ES-I3 (cell line): ENCODE data around the gene CHST15.
A peak's percentile ranks its signal among the peaks of the same experiment; 100 is the strongest.

Experiments
- H3K36me3 ChIP-seq: 2 replicates; pipeline ENCODE4 v1.6.1; 2013; ENCODE audit warnings: mild to moderate bottlenecking, low read length, control low read depth, moderate library complexity; ENCODE audit not compliant: insufficient read depth
- H3K4me1 ChIP-seq: 2 replicates; pipeline ENCODE4 v1.6.1; 2013; ENCODE audit warnings: mild to moderate bottlenecking, control low read depth, low read length; ENCODE audit not compliant: insufficient read depth
- H3K9ac ChIP-seq: 2 replicates; pipeline ENCODE4 v1.6.1; 2013; ENCODE audit warnings: low read depth, mild to moderate bottlenecking, low read length, moderate library complexity
- H3K9me3 ChIP-seq: 2 replicates; pipeline ENCODE4 v1.6.1; 2013; ENCODE audit warnings: mild to moderate bottlenecking, low read length, moderate library complexity; ENCODE audit not compliant: control insufficient read depth, insufficient read depth

Gene CHST15

DNA sequence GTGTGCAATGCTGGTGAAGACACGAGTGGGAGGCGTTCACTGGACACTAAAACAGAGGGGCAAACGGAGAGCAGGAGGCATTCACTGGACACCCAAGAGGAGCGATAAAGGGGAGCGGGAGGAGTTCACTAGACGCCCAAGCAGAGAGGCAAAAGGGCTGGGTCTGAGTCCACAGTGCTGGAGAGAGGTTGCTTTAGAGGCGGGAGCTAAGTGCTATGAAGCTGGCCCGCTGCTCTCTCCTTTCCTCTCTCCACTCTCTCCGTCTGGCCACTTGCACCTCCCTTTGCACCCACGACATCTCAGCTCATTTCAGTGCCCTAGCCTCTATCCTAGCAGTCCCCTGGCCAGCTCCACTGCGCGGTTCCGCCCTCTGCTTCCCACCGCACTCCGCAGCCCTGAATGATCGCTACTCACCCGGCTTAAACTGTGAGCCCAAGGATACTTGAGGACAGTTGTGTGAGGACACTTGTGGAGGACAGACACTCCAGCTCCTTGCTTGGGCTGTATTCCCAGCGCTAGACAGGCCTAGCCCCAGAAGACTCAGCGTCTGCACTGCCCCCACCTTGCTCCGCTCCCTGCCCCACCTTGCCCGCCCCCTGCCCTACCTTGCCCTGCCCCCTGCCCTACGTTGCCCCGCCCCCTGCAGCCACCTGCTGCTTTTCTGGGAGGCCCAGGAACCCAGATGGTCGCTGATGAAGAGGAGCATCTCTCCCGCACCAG is 123.0 kb downstream of the CHST15 start:
- no peaks in the 10 kb centered on the region for H3K9me3 ChIP-seq
- H3K4me1 ChIP-seq, result peaks cover 4% of the 10 kb centered on the region; the same call in 1 of the 2 replicates
- H3K9ac ChIP-seq, result peak overlapping the region; percentile 19; the same call in 1 of the 2 replicates
- no peaks in the 10 kb centered on the region for H3K36me3 ChIP-seq

DNA sequence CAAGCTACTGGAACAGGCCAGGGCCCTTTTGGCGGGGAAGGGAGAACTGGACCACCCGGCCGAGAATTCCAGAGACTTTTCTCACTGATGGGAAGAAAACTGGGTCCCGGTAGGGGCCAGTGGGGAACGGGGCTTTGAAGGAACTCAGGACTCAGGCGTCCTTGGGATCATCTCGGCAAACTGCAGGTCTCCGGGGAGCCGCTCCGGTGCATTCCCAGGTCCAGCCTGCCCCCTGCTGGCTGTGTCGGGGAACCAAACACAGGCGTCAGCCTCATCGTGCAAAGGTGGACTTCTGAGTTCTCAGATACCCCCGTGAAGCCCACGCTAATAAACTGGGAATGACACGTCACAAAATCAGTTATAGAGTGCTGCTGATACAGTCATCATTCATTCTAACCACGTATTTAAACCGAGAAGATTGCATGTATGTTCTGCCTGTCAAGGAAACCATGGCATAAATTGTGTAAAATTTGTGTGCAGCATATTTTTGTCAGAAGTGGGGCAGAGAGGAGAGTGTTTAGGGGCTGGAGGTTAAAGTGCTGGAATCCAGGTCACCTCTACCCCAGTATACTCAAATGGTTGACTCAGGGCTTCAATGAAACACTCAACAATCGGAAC is 125.7 kb downstream of the CHST15 start:
- Histone ChIP-seq H3K4me1 (peaks cover 4% of the 10 kb centered on the region; the same call in 1 of the 2 replicates), H3K36me3 (no peaks in the 10 kb centered on the region), H3K9ac (no peak overlapping the region), H3K9me3 (no peaks in the 10 kb centered on the region)

DNA sequence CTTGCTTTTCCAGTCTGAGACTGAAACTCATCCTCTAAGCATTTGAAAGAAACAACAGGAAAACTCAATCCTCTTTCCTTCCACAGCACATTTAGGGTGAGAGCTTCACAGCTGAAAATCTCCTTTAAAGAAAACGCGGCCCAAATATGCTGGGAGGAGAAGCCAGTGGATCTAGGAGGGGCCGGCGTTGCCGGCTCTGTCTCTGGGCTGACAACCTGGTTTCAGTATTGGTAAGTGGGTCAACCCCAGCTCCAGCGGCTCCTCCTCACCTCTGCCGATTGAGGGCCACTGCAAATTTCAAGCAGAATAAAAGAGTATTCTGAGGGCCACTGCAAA is 126.5 kb downstream of the CHST15 start:
- H3K9me3 ChIP-seq, result no peaks in the 10 kb centered on the region
- H3K36me3 ChIP-seq, result no peaks in the 10 kb centered on the region
- peaks cover 4% of the 10 kb centered on the region; the same call in 1 of the 2 replicates for H3K4me1 ChIP-seq
- H3K9ac ChIP-seq, result no peak overlapping the region

DNA sequence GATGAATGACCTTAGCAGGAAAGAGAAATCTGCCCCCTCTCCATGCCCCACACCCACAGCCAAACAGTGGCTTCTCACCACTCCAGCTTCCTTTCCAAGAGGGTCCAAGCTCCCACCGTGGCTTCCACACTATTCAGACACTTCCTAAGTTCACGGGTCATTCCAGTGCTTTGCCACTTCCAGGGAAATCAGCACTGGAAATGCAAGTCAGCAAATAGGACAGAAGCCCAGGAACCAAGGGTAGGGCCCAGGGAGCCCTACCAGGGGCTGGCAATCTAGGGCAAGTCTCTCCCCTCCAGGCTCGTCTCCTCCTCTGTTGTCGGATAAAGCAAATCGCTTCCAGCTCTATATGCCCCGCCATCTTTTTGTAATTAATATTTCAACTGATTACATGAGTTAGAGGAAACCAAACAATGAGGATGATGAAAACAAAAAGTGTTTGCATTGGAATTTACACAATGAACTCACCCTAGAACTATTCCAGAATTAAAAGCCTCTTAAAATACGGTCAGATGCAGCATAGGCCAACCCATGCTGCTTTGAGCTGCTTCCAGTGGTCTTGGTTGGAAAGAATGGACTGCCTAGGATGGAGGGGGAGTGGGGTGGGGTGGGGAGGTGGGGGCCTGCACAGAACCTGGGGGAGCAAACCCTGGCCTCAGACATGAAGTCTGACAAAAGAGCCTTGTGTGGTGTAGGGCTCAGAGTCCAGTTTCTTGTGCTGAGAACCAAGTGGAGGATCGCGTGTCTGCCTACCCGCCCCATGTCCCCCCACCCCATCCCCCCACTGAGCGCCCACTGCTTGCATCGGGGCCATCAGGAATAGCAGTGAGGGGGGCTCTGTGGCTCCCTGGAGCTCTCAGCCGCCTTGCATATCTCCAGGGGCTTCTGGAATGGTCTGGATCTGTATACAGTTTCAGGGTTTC is 127.2 kb downstream of the CHST15 start:
- Histone ChIP-seq H3K9me3 (no peaks in the 10 kb centered on the region), H3K36me3 (no peaks in the 10 kb centered on the region), H3K4me1 (peaks cover 4% of the 10 kb centered on the region; the same call in 1 of the 2 replicates), H3K9ac (no peak overlapping the region)

DNA sequence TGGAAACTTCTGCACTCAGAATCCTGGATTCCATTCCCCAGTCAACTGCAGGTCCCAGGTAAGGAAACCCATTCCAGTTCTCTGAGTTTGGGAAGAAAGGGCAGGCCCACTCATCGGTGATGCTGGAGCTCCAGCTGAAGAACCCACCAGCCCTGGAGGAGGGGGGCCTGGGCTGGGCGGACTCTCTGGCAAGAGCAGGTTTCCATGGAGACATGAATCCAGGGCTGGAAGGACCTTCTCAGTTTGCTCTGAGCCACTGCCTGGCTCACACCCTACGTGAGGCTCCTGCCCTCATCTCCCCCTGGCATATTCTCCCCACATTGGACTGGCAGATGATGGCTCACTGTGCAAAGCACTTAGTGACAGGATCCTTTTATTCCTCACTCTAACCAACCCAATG is 128.4 kb downstream of the CHST15 start:
- no peaks in the 10 kb centered on the region; the same call in 1 of the 2 replicates for H3K4me1 ChIP-seq
- no peak overlapping the region for H3K9ac ChIP-seq
- no peaks in the 10 kb centered on the region for H3K9me3 ChIP-seq
- H3K36me3 ChIP-seq, result no peaks in the 10 kb centered on the region

DNA sequence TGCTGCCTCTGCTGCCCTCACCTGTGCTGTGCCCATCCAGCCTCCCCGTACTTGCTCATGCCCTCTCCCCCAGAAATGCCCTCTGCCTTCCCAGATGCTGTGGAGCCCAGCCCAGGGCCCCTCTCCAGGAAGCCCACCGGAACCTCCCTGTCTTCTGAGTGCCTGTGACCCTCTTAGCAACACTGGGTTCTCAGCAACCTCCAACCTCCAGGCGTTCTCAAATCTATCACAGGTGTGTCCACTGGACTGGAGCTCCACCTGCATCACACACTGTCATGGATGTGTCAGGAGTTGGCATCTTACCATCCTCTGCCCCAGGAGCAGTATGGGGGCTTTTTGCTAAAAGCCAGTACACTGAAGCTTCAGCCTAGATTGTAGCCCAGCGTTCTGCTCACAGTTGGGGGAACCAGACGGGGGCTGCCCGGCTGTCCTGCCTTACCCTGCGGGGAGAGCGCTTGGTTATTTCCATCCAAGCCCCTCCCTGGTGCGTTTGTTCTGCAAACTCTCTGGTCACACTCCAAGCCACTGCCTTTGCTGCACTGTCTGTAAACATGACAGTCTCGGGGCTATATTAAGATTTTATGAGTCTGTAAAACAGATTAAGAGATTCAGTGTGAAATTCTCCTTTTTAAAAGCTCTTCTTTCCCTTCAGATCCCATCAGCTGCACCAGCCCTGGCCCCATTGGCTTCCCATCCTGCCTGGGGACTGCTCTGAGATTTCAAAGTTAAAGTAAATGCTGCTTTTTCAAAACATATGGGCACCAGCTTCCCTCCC is 130.5 kb downstream of the CHST15 start:
- Histone ChIP-seq H3K36me3 (no peaks in the 10 kb centered on the region), H3K4me1 (no peaks in the 10 kb centered on the region; the same call in 1 of the 2 replicates), H3K9ac (no peak overlapping the region), H3K9me3 (no peaks in the 10 kb centered on the region)

DNA sequence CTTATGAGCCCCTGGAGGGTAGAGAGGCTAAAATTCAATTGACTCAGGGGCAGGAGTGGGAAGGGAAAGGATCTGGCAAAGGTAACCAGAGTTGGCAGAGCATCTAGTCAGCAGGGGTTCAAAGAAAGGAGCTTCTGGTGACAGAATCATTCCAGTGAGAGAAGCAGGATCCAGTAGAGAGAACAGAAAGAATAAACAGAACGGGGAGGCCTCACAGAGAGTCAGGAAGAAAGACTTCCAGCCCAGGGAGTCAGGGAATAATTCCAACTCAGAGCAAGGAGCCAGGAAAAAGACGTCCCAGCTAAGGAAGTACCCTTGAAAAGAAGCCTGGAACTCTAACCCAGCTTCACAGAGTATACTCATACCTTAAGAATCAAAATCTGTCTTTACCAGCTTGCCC is 135.2 kb downstream of the CHST15 start:
- no peaks in the 10 kb centered on the region for H3K36me3 ChIP-seq
- H3K9me3 ChIP-seq, result no peaks in the 10 kb centered on the region
- no peak overlapping the region for H3K9ac ChIP-seq
- no peaks in the 10 kb centered on the region for H3K4me1 ChIP-seq
